Coronary artery (tissue), 2 donors: ENCODE data around the gene D2HGDH.
"Not testable (repeated sequence)": the region's sequence is repeated elsewhere in the genome, so short reads cannot be mapped to it uniquely, and the experiment has no call there.

Source experiments
- DNase-seq: peaks from one replicate; pipeline ENCODE4 v3.0.0-alpha.2; 2017; ENCODE audit warnings: low spot score
- H3K27ac ChIP-seq, 2 donors: fragments of 200-600 bp; sonication (generic); one replicate each; pipeline ENCODE4 v1.5.1; 2016 to 2019
- H3K4me3 ChIP-seq: fragments of 200-600 bp; sonication (generic); 2 replicates; pipeline ENCODE4 v1.5.1; 2016; ENCODE audit warnings: mild to moderate bottlenecking, moderate library complexity
- TF ChIP-seq, protein P1 (sequence below): fragments of 200-600 bp; sonication (generic); IDR thresholded peaks from one replicate; pipeline ENCODE4 v1.5.1; 2019; ENCODE audit warnings: antibody characterized with exemption

D2HGDH gene

DNA sequence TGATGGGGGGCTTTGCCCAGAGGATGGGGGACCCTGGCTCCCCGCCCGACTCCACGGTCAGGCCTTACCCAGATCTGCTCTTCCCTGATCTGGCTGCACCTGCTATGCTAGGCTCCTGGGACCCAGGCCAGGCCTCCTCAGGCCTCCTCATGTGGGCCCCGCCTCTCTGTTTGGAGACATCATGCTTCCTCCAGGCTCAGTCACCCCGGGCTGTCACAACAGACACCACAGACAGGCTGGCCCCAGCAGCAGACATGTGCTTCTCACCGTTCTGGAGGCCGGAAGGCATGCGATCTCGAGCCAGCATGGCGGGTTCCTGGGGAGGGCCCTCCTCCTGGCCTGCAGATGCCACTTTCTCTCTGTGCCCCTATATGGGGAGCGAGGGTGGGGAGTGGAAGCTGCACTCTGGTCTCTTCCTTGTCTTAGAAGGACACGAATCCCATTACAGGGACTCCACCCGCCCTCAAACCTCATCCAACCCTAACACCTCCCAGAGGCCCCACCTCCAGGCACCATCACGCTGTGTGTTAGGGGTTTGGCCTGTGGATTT lies 63.7 kb downstream of the D2HGDH start:
- H3K4me3 ChIP-seq = no peak overlapping the region
- no peak for DNase-seq
- TF ChIP-seq, protein P1, sequence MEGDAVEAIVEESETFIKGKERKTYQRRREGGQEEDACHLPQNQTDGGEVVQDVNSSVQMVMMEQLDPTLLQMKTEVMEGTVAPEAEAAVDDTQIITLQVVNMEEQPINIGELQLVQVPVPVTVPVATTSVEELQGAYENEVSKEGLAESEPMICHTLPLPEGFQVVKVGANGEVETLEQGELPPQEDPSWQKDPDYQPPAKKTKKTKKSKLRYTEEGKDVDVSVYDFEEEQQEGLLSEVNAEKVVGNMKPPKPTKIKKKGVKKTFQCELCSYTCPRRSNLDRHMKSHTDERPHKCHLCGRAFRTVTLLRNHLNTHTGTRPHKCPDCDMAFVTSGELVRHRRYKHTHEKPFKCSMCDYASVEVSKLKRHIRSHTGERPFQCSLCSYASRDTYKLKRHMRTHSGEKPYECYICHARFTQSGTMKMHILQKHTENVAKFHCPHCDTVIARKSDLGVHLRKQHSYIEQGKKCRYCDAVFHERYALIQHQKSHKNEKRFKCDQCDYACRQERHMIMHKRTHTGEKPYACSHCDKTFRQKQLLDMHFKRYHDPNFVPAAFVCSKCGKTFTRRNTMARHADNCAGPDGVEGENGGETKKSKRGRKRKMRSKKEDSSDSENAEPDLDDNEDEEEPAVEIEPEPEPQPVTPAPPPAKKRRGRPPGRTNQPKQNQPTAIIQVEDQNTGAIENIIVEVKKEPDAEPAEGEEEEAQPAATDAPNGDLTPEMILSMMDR = no peak
- H3K27ac ChIP-seq = no peak overlapping the region

DNA sequence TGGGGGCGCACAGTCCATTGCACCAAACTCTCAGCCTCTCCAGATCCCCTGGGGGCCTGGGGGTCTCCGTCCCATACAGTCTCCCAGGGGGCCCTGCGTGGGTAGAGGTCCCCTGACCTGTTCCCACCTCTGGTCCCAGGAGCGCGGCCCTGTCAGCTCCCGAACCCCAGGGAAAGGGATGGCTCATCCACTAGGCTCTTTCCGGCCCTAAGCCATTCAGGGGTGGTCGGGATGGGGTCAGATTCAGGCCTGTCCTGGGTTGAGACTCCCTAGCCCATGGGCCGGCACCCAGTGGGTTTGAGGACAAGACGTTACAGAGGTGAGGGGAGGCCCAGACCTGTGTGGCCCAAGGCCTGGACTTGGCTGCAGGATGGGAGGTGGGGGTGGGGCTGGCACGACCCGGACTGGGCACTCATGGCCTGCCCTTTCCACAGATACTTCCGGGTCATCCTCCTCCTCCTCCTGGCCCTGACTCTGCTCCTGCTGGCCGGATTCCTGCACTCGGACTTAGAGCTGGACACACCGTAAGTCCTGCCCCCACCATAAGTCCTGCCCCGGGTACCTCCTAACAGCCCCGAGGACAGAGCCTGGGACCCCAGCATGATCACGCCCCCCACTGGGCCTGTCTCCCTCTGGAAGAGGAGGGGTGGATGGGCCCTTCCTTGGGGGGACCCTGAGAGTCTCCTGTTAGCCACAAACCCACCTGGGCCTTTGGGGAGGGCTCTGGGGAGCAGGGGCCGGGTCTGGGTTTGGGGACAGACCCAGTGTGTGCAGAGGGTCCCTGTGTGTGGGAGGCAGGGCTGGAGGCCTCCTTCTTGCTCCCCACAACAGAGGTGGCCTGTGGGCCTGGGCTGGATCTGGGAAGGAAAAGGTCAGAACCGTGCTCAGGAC lies 64.4 kb downstream of the D2HGDH start:
- TF ChIP-seq, protein P1 = no peak
- no peak overlapping the region for H3K27ac ChIP-seq
- peak; percentile 69 for DNase-seq
- no peak overlapping the region for H3K4me3 ChIP-seq

DNA sequence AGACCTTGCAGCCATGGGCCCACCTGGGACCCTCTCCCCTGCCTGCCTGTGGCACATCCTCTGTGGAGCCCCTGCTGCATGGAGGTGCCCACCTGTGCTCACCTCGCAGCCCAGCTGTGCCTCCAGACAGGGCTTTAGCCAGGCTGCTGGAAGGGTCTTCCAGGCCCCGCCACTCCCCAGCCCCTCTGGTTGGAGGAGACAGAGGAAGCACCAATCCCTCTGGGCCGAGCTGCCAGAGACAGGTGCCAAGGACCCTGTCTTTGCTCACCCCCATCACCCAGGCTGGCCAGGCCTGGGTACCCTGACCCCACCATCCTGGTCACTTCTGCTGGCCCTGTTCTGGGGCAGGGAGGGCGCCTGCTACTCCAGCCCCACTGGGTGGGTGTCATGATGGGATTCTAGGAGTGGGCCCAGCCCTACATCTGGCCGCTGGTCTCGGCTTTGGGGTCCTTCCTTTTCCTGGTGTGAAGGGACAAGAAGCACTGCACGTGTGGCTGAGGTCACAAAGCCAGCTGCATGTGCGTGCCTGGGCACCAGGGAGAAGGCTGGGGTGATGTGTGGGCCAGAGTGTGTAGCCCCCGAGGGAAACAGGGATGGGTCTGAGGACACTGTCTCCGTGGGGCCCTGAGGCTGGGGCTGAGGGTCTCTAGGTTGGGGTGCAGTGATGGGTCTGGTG lies 65.2 kb downstream of the D2HGDH start:
- Histone ChIP-seq H3K27ac (no peak overlapping the region), H3K4me3 (no peak overlapping the region)
- TF ChIP-seq, protein P1 = no peak
- no peak for DNase-seq

DNA sequence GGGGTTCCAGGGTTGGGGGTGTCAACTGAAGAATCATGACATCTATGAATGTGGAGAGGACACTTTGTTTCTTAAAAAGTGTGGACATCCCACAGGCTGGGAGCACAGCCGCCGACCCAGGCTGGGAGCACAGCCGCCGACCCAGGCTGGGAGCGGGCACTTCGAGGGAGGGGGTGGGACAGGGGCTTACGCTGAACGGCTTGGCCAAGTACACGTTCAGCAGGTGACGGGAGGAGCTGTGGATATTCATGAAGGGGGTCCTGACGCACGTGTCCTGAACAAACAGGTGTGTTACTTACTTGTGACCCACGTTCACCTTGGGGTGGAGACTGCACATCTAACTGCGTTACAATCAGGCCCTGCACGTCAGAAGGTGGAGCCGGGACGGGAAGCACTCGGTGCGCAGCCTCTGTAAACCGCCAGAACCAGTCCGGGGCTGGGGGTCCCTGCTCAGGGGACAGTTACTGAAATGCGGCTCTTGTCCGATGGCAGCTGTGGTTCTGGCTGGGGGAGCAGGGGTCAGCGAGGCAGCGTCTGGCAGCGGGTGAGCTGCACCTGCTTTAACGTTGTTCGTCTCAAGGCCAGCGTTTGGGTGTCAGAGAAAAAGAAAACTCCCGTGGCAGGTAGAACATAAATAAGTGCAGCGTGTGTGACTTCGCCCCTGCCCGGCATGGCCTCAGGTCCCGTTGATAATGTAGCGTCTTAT lies 65.9 kb downstream of the D2HGDH start:
- DNase-seq, H3K27ac ChIP-seq, H3K4me3 ChIP-seq: not testable (repeated sequence)

DNA sequence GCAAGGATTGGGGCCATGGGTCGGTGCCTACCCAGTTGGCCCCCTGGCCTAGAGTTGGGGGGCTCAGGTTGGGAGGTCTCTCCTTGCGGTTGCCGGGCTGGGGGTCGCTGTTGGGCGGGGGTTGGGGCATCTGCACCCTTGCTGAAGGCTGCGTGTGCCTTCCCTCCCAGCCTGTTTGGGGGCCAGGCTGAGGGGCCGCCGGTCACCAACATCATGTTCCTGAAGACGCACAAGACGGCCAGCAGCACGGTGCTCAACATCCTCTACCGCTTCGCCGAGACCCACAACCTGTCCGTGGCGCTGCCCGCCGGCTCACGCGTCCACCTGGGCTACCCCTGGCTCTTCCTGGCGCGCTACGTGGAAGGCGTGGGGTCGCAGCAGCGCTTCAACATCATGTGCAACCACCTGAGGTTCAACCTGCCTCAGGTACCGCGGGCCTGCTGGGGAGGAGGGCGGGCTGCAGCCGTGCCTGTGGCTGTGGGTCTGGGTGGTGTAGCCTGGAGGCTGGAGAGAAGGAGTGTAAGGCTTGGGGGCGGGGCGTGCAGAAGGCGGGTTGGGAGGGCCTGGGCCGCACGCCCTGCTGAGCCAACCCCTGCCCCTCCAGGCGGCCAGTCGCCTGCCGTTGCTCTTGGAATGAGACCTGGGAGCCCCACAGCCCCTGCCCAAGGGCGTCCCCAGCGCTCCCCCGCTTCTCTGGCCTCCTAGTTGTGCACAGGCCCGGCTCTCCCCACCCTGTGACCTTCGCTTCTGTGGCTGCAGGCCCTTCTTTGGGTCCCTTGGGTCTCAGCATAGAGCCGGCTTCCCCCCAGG lies 67.4 kb downstream of the D2HGDH start:
- H3K27ac ChIP-seq = no peak overlapping the region
- no peak for DNase-seq
- no peak overlapping the region for H3K4me3 ChIP-seq
- TF ChIP-seq, protein P1 = no peak

DNA sequence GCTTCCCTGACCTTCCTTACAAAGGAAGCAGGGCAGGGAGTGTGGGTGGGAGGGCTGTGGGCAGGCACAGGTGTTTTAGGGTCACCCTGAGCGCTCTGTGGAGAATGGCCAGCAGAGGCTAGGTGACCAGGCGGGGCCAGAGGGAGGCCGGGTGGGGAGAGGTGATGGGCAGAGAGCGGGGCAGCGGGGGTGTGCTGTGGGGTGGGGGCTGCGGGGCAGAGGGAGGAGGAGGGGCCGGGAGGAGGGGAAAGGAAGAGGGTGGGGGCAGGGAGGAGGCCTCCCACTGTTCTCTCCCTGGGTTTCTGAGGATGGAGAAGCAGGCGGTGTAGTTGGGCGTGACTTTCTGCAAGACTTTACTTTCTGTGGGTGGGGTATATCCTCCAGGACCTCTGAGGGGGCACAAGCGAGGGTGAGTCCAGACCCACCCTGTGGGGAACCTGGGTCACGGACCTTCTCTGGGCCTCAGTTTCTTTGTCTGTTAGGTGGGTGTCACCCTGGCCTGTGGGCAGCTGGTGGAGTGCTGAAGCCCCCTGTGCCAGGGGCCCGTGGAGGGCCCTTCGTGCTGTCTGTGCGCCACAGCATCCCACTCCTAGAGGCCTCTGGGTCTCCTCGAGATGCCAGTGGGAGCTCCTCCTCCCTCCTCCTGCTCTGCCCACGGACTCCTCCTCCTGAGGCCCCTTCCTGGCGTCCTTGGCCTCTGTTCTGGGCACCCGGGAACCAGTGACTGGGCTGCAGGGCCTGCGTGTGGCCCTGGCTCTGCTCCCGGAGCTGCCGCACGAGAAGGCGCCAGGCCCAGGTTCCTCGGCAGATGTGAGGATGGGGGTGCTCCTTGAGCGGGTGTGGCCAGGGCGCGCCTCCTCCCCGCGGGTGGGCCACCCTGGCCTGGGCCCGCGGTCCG lies 68.2 kb downstream of the D2HGDH start:
- TF ChIP-seq, protein P1 = no peak
- peak; percentile 69 for DNase-seq
- peak overlapping the region; percentile 77 for H3K4me3 ChIP-seq
- no peak overlapping the region for H3K27ac ChIP-seq
